GM21737 (cell line): Measurements from ENCODE around the gene C2CD4C.
"Not testable (repeated sequence)": the region's sequence is repeated elsewhere in the genome, so short reads cannot be mapped to it uniquely, and the experiment has no call there.

Experiments
- ATAC-seq: cut with Tn5 transposase; IDR thresholded peaks from one replicate; pipeline ENCODE4 v1.9.1; 2021; ENCODE audit warnings: mild to moderate bottlenecking, moderate library complexity; ENCODE audit not compliant: unreplicated experiment

Gene C2CD4C

GRCh38 chr19:408902-409515 is at the start of gene C2CD4C:
Gene C2CD4C, minus strand, starts transcription at chr19:409147. Its CDS starts 786 bp downstream, at chr19:408361.
- ATAC-seq = no peak

GRCh38 chr19:458091-459042 is 49.4 kb upstream of the C2CD4C start:
- no peak for ATAC-seq

- ATAC-seq = no peak
Observed at GRCh38 chr19:457636-458035, 48.7 kb upstream of the C2CD4C start.

- ATAC-seq = no peak
Observed at GRCh38 chr19:456547-457110, 47.7 kb upstream of the C2CD4C start.

- ATAC-seq = no peak
Observed at GRCh38 chr19:455851-456546, 47.1 kb upstream of the C2CD4C start.

- no peak for ATAC-seq
Observed at GRCh38 chr19:455031-455705, 46.2 kb upstream of the C2CD4C start.

- no peak for ATAC-seq
Observed at GRCh38 chr19:453606-454005, 44.7 kb upstream of the C2CD4C start.

GRCh38 chr19:452829-453228 is 43.9 kb upstream of the C2CD4C start:
- ATAC-seq = no peak

- ATAC-seq = not testable (repeated sequence)
Observed at GRCh38 chr19:450912-451481, 42.0 kb upstream of the C2CD4C start.

GRCh38 chr19:449916-450315 is 41.0 kb upstream of the C2CD4C start:
- no peak for ATAC-seq

GRCh38 chr19:447816-448560 is 39.0 kb upstream of the C2CD4C start:
- no peak for ATAC-seq

- ATAC-seq = no peak
Observed at GRCh38 chr19:447064-447426, 38.1 kb upstream of the C2CD4C start.

- ATAC-seq = no peak
Observed at GRCh38 chr19:444677-445210, 35.8 kb upstream of the C2CD4C start.

- no peak for ATAC-seq
Observed at GRCh38 chr19:443005-443404, 34.1 kb upstream of the C2CD4C start.

GRCh38 chr19:442085-442484 is 33.1 kb upstream of the C2CD4C start:
- ATAC-seq = no peak

GRCh38 chr19:441213-441836 is 32.4 kb upstream of the C2CD4C start:
- no peak for ATAC-seq

- ATAC-seq = no peak
Observed at GRCh38 chr19:440391-441212, 31.7 kb upstream of the C2CD4C start.
